DOHH2 (cell line): ENCODE results near the gene GLYATL3.

ENCODE experiments used
- H3F3A ChIP-seq: fragments of 200-600 bp; sonication (generic), shearing (Covaris generic); 2 replicates; pipeline ENCODE4 v1.6.0; 2016; ENCODE audit warnings: antibody characterized with exemption, mild to moderate bottlenecking; ENCODE audit not compliant: control insufficient read depth, insufficient read depth
- H3K27ac ChIP-seq: fragments of 200-600 bp; sonication (generic); 2 replicates; pipeline ENCODE4 v1.5.1; 2014; ENCODE audit warnings: low read depth, mild to moderate bottlenecking, low read length, moderate library complexity
- H3K27me3 ChIP-seq: fragments of 200-600 bp; sonication (generic); 2 replicates; pipeline ENCODE4 v1.6.1; 2014; ENCODE audit warnings: mild to moderate bottlenecking, low read length, mixed read lengths; ENCODE audit not compliant: control insufficient read depth
- H3K36me3 ChIP-seq: fragments of 200-600 bp; sonication (generic); 2 replicates; pipeline ENCODE4 v1.6.1; 2014; ENCODE audit warnings: mild to moderate bottlenecking, low read length, moderate library complexity, mixed read lengths; ENCODE audit not compliant: control insufficient read depth
- H3K4me1 ChIP-seq: fragments of 200-600 bp; sonication (generic); 2 replicates; pipeline ENCODE4 v1.6.1; 2014; ENCODE audit warnings: mild to moderate bottlenecking, low read length, mixed read lengths; ENCODE audit not compliant: control insufficient read depth
- H3K4me2 ChIP-seq: fragments of 200-600 bp; sonication (generic); 2 replicates; pipeline ENCODE4 v1.6.0; 2014; ENCODE audit warnings: mild to moderate bottlenecking, low read length, moderate library complexity
- H3K4me3 ChIP-seq: fragments of 200-600 bp; sonication (generic); 2 replicates; pipeline ENCODE4 v1.5.1; 2014; ENCODE audit warnings: mild to moderate bottlenecking, low read length, mixed read lengths
- H3K79me2 ChIP-seq: fragments of 200-600 bp; sonication (generic); 2 replicates; pipeline ENCODE4 v1.6.1; 2014; ENCODE audit warnings: mild to moderate bottlenecking, low read length, mixed read lengths; ENCODE audit not compliant: control insufficient read depth
- H3K9me2 ChIP-seq: fragments of 200-600 bp; sonication (generic); replicated peaks from 2 replicates; pipeline ENCODE4 v1.6.1; 2014; ENCODE audit warnings: mild to moderate bottlenecking, low read length, mixed read lengths; ENCODE audit not compliant: control insufficient read depth
- H3K9me3 ChIP-seq: fragments of 200-600 bp; sonication (generic); 2 replicates; pipeline ENCODE4 v1.6.1; 2014; ENCODE audit warnings: antibody characterized with exemption, low read length, mixed read lengths; ENCODE audit not compliant: control insufficient read depth, insufficient read depth
- H4K20me1 ChIP-seq: fragments of 200-600 bp; sonication (generic); 2 replicates; pipeline ENCODE4 v1.6.0; 2014; ENCODE audit warnings: low read depth, mild to moderate bottlenecking, antibody characterized with exemption, low read length, moderate library complexity; ENCODE audit not compliant: control insufficient read depth, insufficient read depth
- CTCF ChIP-seq: fragments of 200-600 bp; sonication (generic); IDR thresholded peaks from one replicate; pipeline ENCODE4 v1.5.1; 2014; ENCODE audit warnings: antibody characterized with exemption, mild to moderate bottlenecking, low read depth, low read length; ENCODE audit not compliant: poor library complexity, severe bottlenecking
- EZH2phosphoT487 ChIP-seq: fragments of 200-600 bp; sonication (generic); IDR thresholded peaks from 2 replicates; pipeline ENCODE4 v1.6.1; 2017; ENCODE audit warnings: borderline replicate concordance, mild to moderate bottlenecking, antibody characterized with exemption, low read length, moderate library complexity, mixed read lengths

The GLYATL3 gene

GRCh38 chr6:49535795-49536194 is 36.1 kb downstream of the GLYATL3 start:
- no peak overlapping the region for H3K4me3 ChIP-seq
- H3K36me3 ChIP-seq: no peaks in the 10 kb centered on the region
- no peak overlapping the region for H3K27ac ChIP-seq
- H3K4me1 ChIP-seq: no peaks in the 10 kb centered on the region
- H4K20me1 ChIP-seq: no peaks in the 10 kb centered on the region
- no peak overlapping the region for H3K4me2 ChIP-seq
- no peaks in the 10 kb centered on the region for H3K9me2 ChIP-seq
- TF ChIP-seq CTCF (no peak), EZH2phosphoT487 (no peak)
- no peaks in the 10 kb centered on the region for H3K9me3 ChIP-seq
- no peaks in the 10 kb centered on the region for H3K27me3 ChIP-seq
- no peaks in the 10 kb centered on the region for H3F3A ChIP-seq
- H3K79me2 ChIP-seq: no peaks in the 10 kb centered on the region

DNA sequence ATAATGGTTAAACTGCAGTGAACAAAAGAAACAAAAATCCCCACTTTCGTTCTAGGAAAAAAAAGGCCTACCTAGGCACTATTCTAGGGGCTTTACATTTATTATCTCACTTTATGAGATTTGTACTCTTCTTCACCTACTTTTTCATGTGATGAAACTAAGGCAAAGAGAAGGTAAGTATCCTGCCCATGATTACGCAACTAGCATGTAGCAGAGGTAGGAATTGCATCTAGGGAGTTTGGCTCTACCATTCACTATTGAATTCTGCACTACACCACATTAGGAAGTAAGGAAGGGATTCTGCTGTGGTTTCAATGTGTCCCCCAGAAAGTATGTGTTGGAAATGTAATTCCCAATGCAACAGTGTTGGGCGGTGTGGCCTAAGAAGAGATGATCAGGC is 39.4 kb downstream of the GLYATL3 start:
- Histone ChIP-seq H3K9me2 (no peaks in the 10 kb centered on the region), H3F3A (no peaks in the 10 kb centered on the region), H3K27me3 (no peaks in the 10 kb centered on the region), H3K9me3 (no peaks in the 10 kb centered on the region), H3K36me3 (no peaks in the 10 kb centered on the region), H3K4me3 (no peak overlapping the region), H3K27ac (no peak overlapping the region), H3K79me2 (no peaks in the 10 kb centered on the region), H3K4me1 (no peaks in the 10 kb centered on the region), H3K4me2 (no peak overlapping the region), H4K20me1 (no peaks in the 10 kb centered on the region)
- no peak for TF ChIP-seq CTCF
- TF ChIP-seq EZH2phosphoT487: no peak

- H3F3A ChIP-seq: no peaks in the 10 kb centered on the region
- H3K9me3 ChIP-seq: no peaks in the 10 kb centered on the region
- H3K79me2 ChIP-seq: no peaks in the 10 kb centered on the region
- H3K27ac ChIP-seq: no peak overlapping the region
- H3K4me1 ChIP-seq: no peaks in the 10 kb centered on the region
- no peak for TF ChIP-seq EZH2phosphoT487
- no peak for TF ChIP-seq CTCF
- no peak overlapping the region for H3K4me3 ChIP-seq
- H3K4me2 ChIP-seq: no peak overlapping the region
- no peaks in the 10 kb centered on the region for H3K27me3 ChIP-seq
- H4K20me1 ChIP-seq: no peaks in the 10 kb centered on the region
- H3K36me3 ChIP-seq: no peaks in the 10 kb centered on the region
- H3K9me2 ChIP-seq: no peaks in the 10 kb centered on the region
Measured at GRCh38 chr6:49540614-49541013, 40.9 kb downstream of the GLYATL3 start.

DNA sequence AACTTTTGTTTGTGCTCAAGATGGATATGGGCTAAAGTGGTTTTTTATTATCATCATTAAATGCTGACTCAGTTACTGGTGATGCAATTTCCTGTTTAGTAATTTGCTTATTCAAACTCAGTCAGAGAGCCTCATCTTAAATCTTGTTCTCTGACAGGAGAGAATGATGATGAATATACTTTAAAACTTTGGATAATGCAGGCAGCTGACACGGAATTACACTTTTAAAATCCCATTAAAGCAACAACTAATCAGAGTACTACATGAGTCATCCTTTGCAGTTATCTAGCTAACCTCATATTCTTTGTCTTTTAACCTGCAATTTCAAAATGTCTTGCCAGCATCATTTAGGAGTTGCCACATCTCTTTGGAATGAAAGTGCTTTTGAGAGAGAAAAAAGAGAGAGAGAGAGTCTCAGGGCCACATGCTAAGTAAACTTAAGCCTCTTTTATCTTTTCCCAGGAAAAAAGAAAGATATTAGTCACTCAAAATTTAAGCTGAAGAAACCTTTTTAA is 41.5 kb downstream of the GLYATL3 start:
- Histone ChIP-seq H4K20me1 (no peaks in the 10 kb centered on the region), H3K36me3 (no peaks in the 10 kb centered on the region), H3K9me3 (no peaks in the 10 kb centered on the region), H3K4me2 (no peak overlapping the region), H3K4me3 (no peak overlapping the region), H3K27me3 (no peaks in the 10 kb centered on the region), H3K4me1 (no peaks in the 10 kb centered on the region), H3K79me2 (no peaks in the 10 kb centered on the region), H3F3A (no peaks in the 10 kb centered on the region), H3K9me2 (no peaks in the 10 kb centered on the region), H3K27ac (no peak overlapping the region)
- TF ChIP-seq EZH2phosphoT487: no peak
- TF ChIP-seq CTCF: no peak
